ENCODE data around the gene UGCG.

DNA sequence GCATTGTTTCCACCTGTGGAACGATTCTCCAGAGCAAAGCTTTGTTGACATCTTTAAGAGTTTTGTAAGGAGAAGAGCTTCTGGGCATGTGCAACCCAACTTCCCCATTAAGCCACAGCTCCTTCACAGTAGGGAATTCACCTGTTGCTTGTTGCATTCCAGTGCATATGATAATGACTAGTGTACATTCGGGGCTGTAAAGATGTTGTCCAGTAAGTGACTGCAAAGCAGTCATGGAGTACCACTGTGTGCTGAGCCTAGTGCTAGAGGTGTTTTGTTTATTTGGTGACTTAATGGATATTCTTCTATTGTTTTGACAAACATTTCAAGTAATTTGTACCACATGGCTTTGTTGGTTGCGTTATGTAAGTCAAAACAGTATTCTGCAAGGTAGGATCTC, 12.8 kb downstream of the UGCG start:
- TF ChIP-seq CTCF (IDR thresholded peaks at IDR 0.05) (no peak), POLR2A (IDR thresholded peaks at IDR 0.05) (no peak)
